Measurements from ENCODE around the gene PRSS53. TPM values are rescaled to one million over a fixed set of nuclear protein-coding genes. Genes with fewer than 3 reads are reported as not detected.

Gene PRSS53
- total RNA-seq, 1 donor from 2014 or later: 2.8 TPM

DNA sequence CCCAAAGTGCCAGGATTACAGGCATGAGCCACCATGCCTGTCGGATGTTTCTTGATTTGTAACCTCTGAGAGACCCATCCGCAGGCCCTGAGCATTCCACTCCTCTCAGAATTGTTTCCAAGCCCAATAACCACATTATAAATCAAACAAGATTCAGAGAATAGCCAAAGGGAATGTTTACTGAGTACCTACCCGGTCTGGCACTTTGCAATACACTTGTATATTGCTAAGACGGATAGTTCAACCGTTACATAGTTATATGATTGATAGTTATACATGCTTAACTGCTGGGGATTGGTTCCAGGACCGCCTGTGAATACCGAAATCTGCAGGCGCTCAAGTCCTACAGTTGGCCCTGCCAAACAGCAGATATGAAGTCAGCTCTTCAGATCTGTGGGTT is 25.7 kb upstream of the PRSS53 start:
- H3K27ac Mint-ChIP-seq (ENCODE audit: unreplicated experiment): no peak overlapping the region
- no peak for DNase-seq (ENCODE audit: extremely low spot score, unreplicated experiment)
- H3K4me1 Mint-ChIP-seq (ENCODE audit: unreplicated experiment): peaks cover 19% of the 10 kb centered on the region
- no peaks in the 10 kb centered on the region for H3K27me3 Mint-ChIP-seq (ENCODE audit: unreplicated experiment)
- H3K9me3 Mint-ChIP-seq (ENCODE audit: unreplicated experiment): no peaks in the 10 kb centered on the region
- TF ChIP-seq CTCF (IDR thresholded peaks at IDR 0.05): no peak
- H3K36me3 Mint-ChIP-seq (ENCODE audit: unreplicated experiment): peaks cover 11% of the 10 kb centered on the region
- no peak overlapping the region for H3K4me3 Mint-ChIP-seq (ENCODE audit: unreplicated experiment)

DNA sequence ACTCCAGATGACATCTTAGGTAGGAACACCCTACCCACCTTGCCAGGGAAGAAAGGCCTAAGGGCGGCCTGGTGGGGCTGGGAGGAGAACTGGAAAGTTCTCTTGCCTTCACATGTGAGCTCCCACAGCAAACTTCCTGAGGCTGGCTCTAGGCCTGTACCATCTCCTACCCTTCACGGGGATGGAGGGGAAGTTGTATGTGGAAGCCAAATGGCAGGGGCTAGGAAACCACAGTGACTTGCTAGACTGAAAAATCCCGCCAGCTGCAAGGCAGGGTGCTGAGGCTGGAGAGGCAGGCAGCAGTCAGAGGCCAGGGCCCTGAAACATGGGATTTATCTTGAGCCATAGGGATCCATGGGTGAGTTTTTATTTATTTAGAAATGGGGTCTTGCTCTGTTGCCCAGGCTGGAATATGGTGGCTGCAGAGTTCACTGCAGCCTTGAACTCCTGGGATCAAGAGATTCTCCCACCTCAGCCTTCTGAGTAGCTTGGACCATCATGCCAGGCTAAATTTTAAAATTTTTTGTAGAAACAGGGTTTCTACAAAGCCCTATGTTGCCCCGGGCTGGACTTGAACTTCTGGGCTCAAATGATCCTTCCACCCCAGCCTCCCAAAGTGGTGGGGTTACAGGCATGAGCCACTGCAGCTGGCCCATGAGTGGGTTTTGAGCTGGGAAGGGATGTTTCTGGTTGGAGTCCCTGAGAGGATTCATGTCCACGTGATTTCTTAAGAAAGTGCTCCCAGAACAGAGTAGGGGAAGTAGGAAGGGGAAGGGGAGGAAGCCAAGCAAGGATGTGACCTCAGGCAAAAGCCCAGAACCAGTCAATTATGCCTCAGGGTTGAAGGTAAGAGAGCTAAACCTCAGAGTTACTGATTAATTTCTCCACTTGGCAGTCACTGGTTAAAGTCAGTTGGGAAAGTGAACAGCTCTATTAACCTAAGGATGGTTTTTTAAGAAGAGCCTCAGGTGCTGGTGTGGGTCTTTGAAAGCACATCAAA is 24.7 kb upstream of the PRSS53 start:
- H3K4me1 Mint-ChIP-seq (ENCODE audit: unreplicated experiment): peaks cover 17% of the 10 kb centered on the region
- no peak overlapping the region for H3K27ac Mint-ChIP-seq (ENCODE audit: unreplicated experiment)
- H3K9me3 Mint-ChIP-seq (ENCODE audit: unreplicated experiment): no peaks in the 10 kb centered on the region

GRCh38 chr16:31112711-31113110 is 24.0 kb upstream of the PRSS53 start:
- H3K27me3 Mint-ChIP-seq (ENCODE audit: unreplicated experiment): no peaks in the 10 kb centered on the region
- no peak overlapping the region for H3K4me3 Mint-ChIP-seq (ENCODE audit: unreplicated experiment)
- DNase-seq (ENCODE audit: extremely low spot score, unreplicated experiment): no peak
- H3K9me3 Mint-ChIP-seq (ENCODE audit: unreplicated experiment): no peaks in the 10 kb centered on the region
- no peak for TF ChIP-seq CTCF (IDR thresholded peaks at IDR 0.05)
- peaks cover 9% of the 10 kb centered on the region for H3K36me3 Mint-ChIP-seq (ENCODE audit: unreplicated experiment)
- peaks cover 15% of the 10 kb centered on the region for H3K4me1 Mint-ChIP-seq (ENCODE audit: unreplicated experiment)
- no peak overlapping the region for H3K27ac Mint-ChIP-seq (ENCODE audit: unreplicated experiment)

More for the DNA sequence above, 24.7 kb upstream of the PRSS53 start:
- Mint-ChIP-seq H3K27me3 (ENCODE audit: unreplicated experiment) (no peaks in the 10 kb centered on the region), H3K4me3 (ENCODE audit: unreplicated experiment) (no peak overlapping the region), H3K36me3 (ENCODE audit: unreplicated experiment) (peaks cover 9% of the 10 kb centered on the region)
- DNase-seq (ENCODE audit: extremely low spot score, unreplicated experiment): no peak
- no peak for TF ChIP-seq CTCF (IDR thresholded peaks at IDR 0.05)

GRCh38 chr16:31111881-31112466 is 23.2 kb upstream of the PRSS53 start:
- no peaks in the 10 kb centered on the region for H3K9me3 Mint-ChIP-seq (ENCODE audit: unreplicated experiment)
- no peaks in the 10 kb centered on the region for H3K27me3 Mint-ChIP-seq (ENCODE audit: unreplicated experiment)
- no peak overlapping the region for H3K27ac Mint-ChIP-seq (ENCODE audit: unreplicated experiment)
- DNase-seq (ENCODE audit: extremely low spot score, unreplicated experiment): no peak
- H3K4me1 Mint-ChIP-seq (ENCODE audit: unreplicated experiment): peaks cover 16% of the 10 kb centered on the region
- no peak for TF ChIP-seq CTCF (IDR thresholded peaks at IDR 0.05)
- H3K36me3 Mint-ChIP-seq (ENCODE audit: unreplicated experiment): peaks cover 9% of the 10 kb centered on the region
- H3K4me3 Mint-ChIP-seq (ENCODE audit: unreplicated experiment): no peak overlapping the region
